ENCODE results near the gene PAPOLG.

DNA sequence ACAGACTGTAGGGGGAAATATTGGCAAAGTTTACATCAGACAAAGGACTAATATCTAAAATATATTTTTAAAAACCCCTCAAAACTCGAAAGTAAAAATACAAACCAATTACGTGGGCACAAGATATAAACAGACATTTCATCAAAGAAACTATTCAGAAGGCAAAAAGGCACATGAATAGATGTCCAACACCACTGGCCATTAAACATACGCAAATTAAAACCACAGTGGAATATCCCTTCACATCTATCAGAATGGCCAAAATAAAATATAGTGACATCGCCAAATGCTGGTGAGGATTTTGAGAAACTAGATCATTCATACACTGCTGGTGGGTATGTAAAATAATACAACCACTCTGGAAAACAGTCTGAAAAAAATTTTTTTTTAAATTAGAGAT is 30.6 kb upstream of the PAPOLG start:
- TF ChIP-seq, protein P1, sequence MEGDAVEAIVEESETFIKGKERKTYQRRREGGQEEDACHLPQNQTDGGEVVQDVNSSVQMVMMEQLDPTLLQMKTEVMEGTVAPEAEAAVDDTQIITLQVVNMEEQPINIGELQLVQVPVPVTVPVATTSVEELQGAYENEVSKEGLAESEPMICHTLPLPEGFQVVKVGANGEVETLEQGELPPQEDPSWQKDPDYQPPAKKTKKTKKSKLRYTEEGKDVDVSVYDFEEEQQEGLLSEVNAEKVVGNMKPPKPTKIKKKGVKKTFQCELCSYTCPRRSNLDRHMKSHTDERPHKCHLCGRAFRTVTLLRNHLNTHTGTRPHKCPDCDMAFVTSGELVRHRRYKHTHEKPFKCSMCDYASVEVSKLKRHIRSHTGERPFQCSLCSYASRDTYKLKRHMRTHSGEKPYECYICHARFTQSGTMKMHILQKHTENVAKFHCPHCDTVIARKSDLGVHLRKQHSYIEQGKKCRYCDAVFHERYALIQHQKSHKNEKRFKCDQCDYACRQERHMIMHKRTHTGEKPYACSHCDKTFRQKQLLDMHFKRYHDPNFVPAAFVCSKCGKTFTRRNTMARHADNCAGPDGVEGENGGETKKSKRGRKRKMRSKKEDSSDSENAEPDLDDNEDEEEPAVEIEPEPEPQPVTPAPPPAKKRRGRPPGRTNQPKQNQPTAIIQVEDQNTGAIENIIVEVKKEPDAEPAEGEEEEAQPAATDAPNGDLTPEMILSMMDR (IDR thresholded peaks at IDR 0.05) = no peak
- TF ChIP-seq POLR2A (IDR thresholded peaks at IDR 0.05) = no peak
